Cardiac muscle cell (in vitro differentiated cells and primary cell): Measurements from ENCODE around the gene ARHGEF7. TPM values are rescaled to one million over a fixed set of nuclear protein-coding genes. Genes with fewer than 3 reads are reported as not detected.

Experiments used
- DNase-seq, 2 donors: peaks; one replicate each; pipeline versions ENCODE4 v3.0.0 to v3.0.0-alpha.2; 2010 to 2017; ENCODE audit warnings: low read depth in 1 of 2, low spot score in 1 of 2
- H3K27ac ChIP-seq: fragments of 200-600 bp; sonication (generic); 2 replicates; pipeline ENCODE4 v1.5.1; 2016
- H3K27me3 ChIP-seq: fragments of 200-600 bp; sonication (generic); 2 replicates; pipeline ENCODE4 v1.6.0; 2016; ENCODE audit warnings: control low read depth
- H3K36me3 ChIP-seq: fragments of 200-600 bp; sonication (generic); 2 replicates; pipeline ENCODE4 v1.5.1; 2016; ENCODE audit warnings: control low read depth
- H3K4me1 ChIP-seq: fragments of 200-600 bp; sonication (generic); 2 replicates; pipeline ENCODE4 v1.8.1; 2017; ENCODE audit warnings: low read depth, mild to moderate bottlenecking, mixed run types
- H3K4me3 ChIP-seq: fragments of 200-600 bp; sonication (generic); 2 replicates; pipeline ENCODE4 v1.5.1; 2016; ENCODE audit warnings: mild to moderate bottlenecking
- H3K9me3 ChIP-seq: fragments of 200-600 bp; sonication (generic); 2 replicates; pipeline ENCODE4 v1.5.1; 2017; ENCODE audit warnings: low read depth, mild to moderate bottlenecking, control low read depth
- CTCF ChIP-seq: IDR thresholded peaks from 2 replicates; pipeline ENCODE4 v1.5.1; 2012; ENCODE audit warnings: low read depth, mild to moderate bottlenecking, low read length
- polyA plus RNA-seq: library from polyadenylated mRNA; unstranded; fragments of >200 nt; fragmentation: Nextera tagmentation; extraction: Ambion mirVana; gene quantifications from 2 replicates; pipeline ENCODE4 v1.2.1, GENCODE V29; 2016
- total RNA-seq: library from RNA; depleted of rRNA; stranded (reverse); fragments of >200 nt; gene quantifications from 2 replicates; pipeline ENCODE4 v1.2.3, GENCODE V29; 2016

ARHGEF7 gene
- total and polyA plus RNA-seq, 2 experiments from 2014 or later, result 20.4 to 32.3 TPM

- Histone ChIP-seq H3K27me3 (no peaks in the 10 kb centered on the region), H3K9me3 (no peaks in the 10 kb centered on the region), H3K36me3 (peaks cover 28% of the 10 kb centered on the region), H3K27ac (no peak overlapping the region), H3K4me1 (peaks cover 2% of the 10 kb centered on the region), H3K4me3 (no peak overlapping the region)
- TF ChIP-seq CTCF, result no peak
- no peak for DNase-seq
These were observed 172.1 kb downstream of the ARHGEF7 start for GRCh38 chr13:111287201-111287600.

- no peak for TF ChIP-seq CTCF
- DNase-seq, result no peak
- H3K4me3 ChIP-seq, result no peak overlapping the region
- no peaks in the 10 kb centered on the region for H3K4me1 ChIP-seq
- H3K27ac ChIP-seq, result no peak overlapping the region
- peaks cover 34% of the 10 kb centered on the region for H3K36me3 ChIP-seq
- H3K9me3 ChIP-seq, result no peaks in the 10 kb centered on the region
- H3K27me3 ChIP-seq, result no peaks in the 10 kb centered on the region
These were observed 173.2 kb downstream of the ARHGEF7 start for GRCh38 chr13:111288276-111288675.

- no peak overlapping the region for H3K4me3 ChIP-seq
- H3K27ac ChIP-seq, result no peak overlapping the region
- DNase-seq, result no peak
- H3K36me3 ChIP-seq, result peaks cover 31% of the 10 kb centered on the region
- H3K27me3 ChIP-seq, result no peaks in the 10 kb centered on the region
- no peak for TF ChIP-seq CTCF
- no peaks in the 10 kb centered on the region for H3K4me1 ChIP-seq
- H3K9me3 ChIP-seq, result no peaks in the 10 kb centered on the region
These were observed 174.1 kb downstream of the ARHGEF7 start for GRCh38 chr13:111289251-111289650.

- no peak for TF ChIP-seq CTCF
- no peak overlapping the region for H3K27ac ChIP-seq
- H3K4me3 ChIP-seq, result no peak overlapping the region
- H3K36me3 ChIP-seq, result peaks cover 20% of the 10 kb centered on the region
- no peaks in the 10 kb centered on the region for H3K4me1 ChIP-seq
- no peaks in the 10 kb centered on the region for H3K27me3 ChIP-seq
- DNase-seq, result no peak
- no peaks in the 10 kb centered on the region for H3K9me3 ChIP-seq
These were observed 176.8 kb downstream of the ARHGEF7 start for GRCh38 chr13:111291908-111292307.

- Histone ChIP-seq H3K9me3 (no peaks in the 10 kb centered on the region), H3K27ac (no peak overlapping the region), H3K4me3 (no peak overlapping the region), H3K27me3 (no peaks in the 10 kb centered on the region), H3K36me3 (peaks cover 22% of the 10 kb centered on the region), H3K4me1 (no peaks in the 10 kb centered on the region)
- TF ChIP-seq CTCF, result no peak
- no peak for DNase-seq
These were observed 177.8 kb downstream of the ARHGEF7 start for GRCh38 chr13:111292710-111293485.
